Astrocyte (in vitro differentiated cells and primary cell): Measurements from ENCODE around the gene PLEKHO2.

Experiments used
- CTCF ChIP-seq: IDR thresholded peaks from 2 replicates; pipeline ENCODE4 v1.5.1; 2011; ENCODE audit warnings: low read depth, mild to moderate bottlenecking, inconsistent platforms, low read length, moderate library complexity; ENCODE audit not compliant: insufficient read depth
- EZH2 ChIP-seq: IDR thresholded peaks from 2 replicates; pipeline ENCODE4 v1.6.1; 2012; ENCODE audit warnings: mild to moderate bottlenecking, low read length, inconsistent platforms; ENCODE audit not compliant: insufficient read depth

- no peak for TF ChIP-seq CTCF
- TF ChIP-seq EZH2: no peak
These were observed 12.3 kb downstream of the PLEKHO2 start for GRCh38 chr15:64854041-64854440.
